Brain microvascular endothelial cell (primary cell): ENCODE results near the gene OR2T35.
"Not testable (repeated sequence)": the region's sequence is repeated elsewhere in the genome, so short reads cannot be mapped to it uniquely, and the experiment has no call there.

Source experiments
- DNase-seq: peaks from one replicate; pipeline ENCODE4 v3.0.0-alpha.2; 2020
- H3K27ac ChIP-seq: fragments of 250-450 bp; sonication (Bioruptor Pico); 2 replicates; pipeline ENCODE4 v1.5.1; 2020; ENCODE audit warnings: mild to moderate bottlenecking, moderate library complexity
- H3K27me3 ChIP-seq: fragments of 250-450 bp; sonication (Bioruptor Pico); replicated peaks from 2 replicates; pipeline ENCODE4 v1.5.1; 2020; ENCODE audit warnings: mild to moderate bottlenecking
- H3K36me3 ChIP-seq: fragments of 250-450 bp; sonication (Bioruptor Pico); replicated peaks from 2 replicates; pipeline ENCODE4 v1.5.1; 2020; ENCODE audit warnings: mild to moderate bottlenecking
- H3K4me3 ChIP-seq: 2 replicates; pipeline ENCODE4 v1.5.1; 2011; ENCODE audit warnings: low read depth, mild to moderate bottlenecking, control low read depth, low read length, moderate library complexity
- CTCF ChIP-seq: IDR thresholded peaks from 2 replicates; pipeline ENCODE4 v1.5.1; 2011; ENCODE audit warnings: low read depth, mild to moderate bottlenecking, moderate library complexity, low read length, control low read depth, inconsistent platforms; ENCODE audit errors: missing control alignments
- in situ Hi-C: cut with HindIII; loops from 2 replicates; pipeline ENCODE4 v1.10.0; 2017; ENCODE audit warnings: low sequenced_read_pairs, low pct_ligation_motif_present

Gene OR2T35

GRCh38 chr1:248655354-248655753 is 10.3 kb upstream of the OR2T35 start, which contains the start of gene OR2T27:
Gene OR2T27, minus strand, starts transcription at chr1:248655528. Its CDS starts 4,644 bp downstream, at chr1:248650884.
- H3K36me3 ChIP-seq, H3K4me3 ChIP-seq, H3K27me3 ChIP-seq, in situ Hi-C loops, H3K27ac ChIP-seq, DNase-seq: not testable (repeated sequence)

GRCh38 chr1:248648770-248649536 is 3.9 kb upstream of the OR2T35 start:
- H3K27me3 ChIP-seq, H3K4me3 ChIP-seq, in situ Hi-C loops, DNase-seq, H3K27ac ChIP-seq, H3K36me3 ChIP-seq: not testable (repeated sequence)

- DNase-seq, H3K36me3 ChIP-seq, H3K27ac ChIP-seq, H3K4me3 ChIP-seq, H3K27me3 ChIP-seq, in situ Hi-C loops: not testable (repeated sequence)
Measured at GRCh38 chr1:248642971-248643651, 2.0 kb downstream of the OR2T35 start.

GRCh38 chr1:248641583-248641982 is 3.5 kb downstream of the OR2T35 start:
- in situ Hi-C loops, H3K4me3 ChIP-seq, H3K27me3 ChIP-seq, H3K36me3 ChIP-seq, DNase-seq, H3K27ac ChIP-seq: not testable (repeated sequence)

- DNase-seq, H3K27ac ChIP-seq, in situ Hi-C loops, H3K4me3 ChIP-seq, H3K27me3 ChIP-seq, H3K36me3 ChIP-seq: not testable (repeated sequence)
Measured at GRCh38 chr1:248640906-248641305, 4.2 kb downstream of the OR2T35 start.

GRCh38 chr1:248639652-248640051 is 5.4 kb downstream of the OR2T35 start:
- H3K4me3 ChIP-seq, DNase-seq, in situ Hi-C loops: not testable (repeated sequence)

GRCh38 chr1:248636612-248637011 is 8.5 kb downstream of the OR2T35 start:
- H3K27ac ChIP-seq, H3K4me3 ChIP-seq, H3K36me3 ChIP-seq, DNase-seq, H3K27me3 ChIP-seq, in situ Hi-C loops: not testable (repeated sequence)

More at GRCh38 chr1:248639652-248640051, 5.4 kb downstream of the OR2T35 start:
- H3K27me3 ChIP-seq, H3K36me3 ChIP-seq, H3K27ac ChIP-seq: not testable (repeated sequence)

- not testable (repeated sequence) for H3K36me3 ChIP-seq, H3K4me3 ChIP-seq
Measured at GRCh38 chr1:248634991-248635390, 10.1 kb downstream of the OR2T35 start, which contains the start of gene OR2T11. Gene OR2T11, minus strand, starts transcription at chr1:248635091. Its CDS starts 7,963 bp downstream, at chr1:248627128.

GRCh38 chr1:248631354-248632008 is 13.6 kb downstream of the OR2T35 start:
- DNase-seq: no peak
- in situ Hi-C loops: no loop called here
- H3K27me3 ChIP-seq: no peaks in the 10 kb centered on the region
- no peaks in the 10 kb centered on the region for H3K36me3 ChIP-seq
- TF ChIP-seq CTCF: no peak
- no peak overlapping the region for H3K4me3 ChIP-seq
- H3K27ac ChIP-seq: no peak overlapping the region

More at GRCh38 chr1:248634991-248635390, 10.1 kb downstream of the OR2T35 start, which contains the start of gene OR2T11:
- H3K27ac ChIP-seq, DNase-seq, H3K27me3 ChIP-seq, in situ Hi-C loops: not testable (repeated sequence)
